GM10266 (cell line): Measurements from ENCODE around the gene BAZ1A.

ENCODE experiments used
- DNase-seq: peaks from one replicate; pipeline ENCODE4 v3.0.0; 2012; ENCODE audit errors: extremely low spot score
- TF ChIP-seq, protein P1 (sequence below): IDR thresholded peaks from 2 replicates; pipeline ENCODE4 v1.5.1; 2012; ENCODE audit warnings: mild to moderate bottlenecking, low read depth; ENCODE audit not compliant: control insufficient read depth, insufficient read depth; ENCODE audit errors: missing control alignments

Gene BAZ1A

DNA sequence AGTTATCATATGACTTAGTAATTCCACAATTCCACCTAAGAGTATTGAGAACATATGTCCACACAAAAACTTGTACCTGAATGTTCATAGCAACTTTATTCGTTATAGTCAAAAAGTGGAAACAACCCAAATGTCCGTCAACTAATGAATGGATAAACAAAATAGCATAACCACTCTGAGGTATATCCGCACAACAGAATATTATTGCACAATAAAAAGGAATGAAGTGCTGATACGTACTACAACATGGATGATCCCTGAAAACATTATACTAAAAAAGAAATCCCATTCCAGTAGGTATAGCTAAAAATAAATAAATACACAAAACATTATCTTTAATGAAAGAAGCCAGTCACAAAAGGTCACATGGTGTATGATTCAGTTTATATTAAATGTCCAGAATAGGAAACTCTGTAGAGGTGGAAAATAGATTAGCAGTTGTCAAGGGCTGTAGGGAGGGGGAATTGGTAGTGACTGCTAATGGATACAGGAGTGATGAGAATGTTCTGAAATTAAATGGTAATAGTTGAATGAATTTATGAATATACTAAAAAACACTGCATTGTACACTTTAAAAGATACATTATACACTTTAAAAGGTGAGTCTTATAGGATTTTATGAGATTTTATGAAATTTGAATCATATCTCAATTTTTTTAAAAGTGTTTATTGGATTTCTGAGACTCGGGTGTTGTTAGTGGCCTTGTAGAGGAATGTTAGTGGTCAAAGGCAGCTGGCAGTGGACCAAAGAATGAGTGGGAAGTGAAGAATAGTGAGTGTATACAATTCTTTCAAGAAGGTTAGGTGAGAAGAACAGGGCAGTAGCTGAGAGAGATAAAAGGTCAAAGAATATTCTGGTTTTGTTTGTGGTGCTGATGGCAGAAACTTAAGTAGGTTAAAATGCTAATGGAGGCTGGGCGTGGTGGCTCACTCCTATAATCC, 36.3 kb upstream of the BAZ1A start:
- no peak for DNase-seq

DNA sequence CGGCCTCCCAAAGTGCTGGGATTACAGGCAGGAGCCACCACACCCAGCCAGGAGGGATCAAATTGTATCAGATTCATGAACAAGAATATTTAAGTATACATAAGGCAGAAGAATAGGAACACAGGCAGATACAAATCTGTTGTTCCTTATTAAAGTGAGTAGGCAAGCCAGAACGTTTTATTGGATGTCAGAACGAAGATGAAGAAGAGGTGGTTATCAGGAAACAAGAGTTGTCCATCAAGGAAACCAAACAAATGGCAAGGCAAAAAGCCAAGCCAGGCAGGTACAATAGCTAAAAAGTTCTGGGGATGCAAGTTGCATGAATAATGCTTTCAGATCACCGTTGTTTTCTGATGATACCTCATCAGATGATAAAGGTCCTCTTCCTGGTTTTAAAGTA, 31.1 kb upstream of the BAZ1A start:
- no peak for DNase-seq
- TF ChIP-seq, protein P1, sequence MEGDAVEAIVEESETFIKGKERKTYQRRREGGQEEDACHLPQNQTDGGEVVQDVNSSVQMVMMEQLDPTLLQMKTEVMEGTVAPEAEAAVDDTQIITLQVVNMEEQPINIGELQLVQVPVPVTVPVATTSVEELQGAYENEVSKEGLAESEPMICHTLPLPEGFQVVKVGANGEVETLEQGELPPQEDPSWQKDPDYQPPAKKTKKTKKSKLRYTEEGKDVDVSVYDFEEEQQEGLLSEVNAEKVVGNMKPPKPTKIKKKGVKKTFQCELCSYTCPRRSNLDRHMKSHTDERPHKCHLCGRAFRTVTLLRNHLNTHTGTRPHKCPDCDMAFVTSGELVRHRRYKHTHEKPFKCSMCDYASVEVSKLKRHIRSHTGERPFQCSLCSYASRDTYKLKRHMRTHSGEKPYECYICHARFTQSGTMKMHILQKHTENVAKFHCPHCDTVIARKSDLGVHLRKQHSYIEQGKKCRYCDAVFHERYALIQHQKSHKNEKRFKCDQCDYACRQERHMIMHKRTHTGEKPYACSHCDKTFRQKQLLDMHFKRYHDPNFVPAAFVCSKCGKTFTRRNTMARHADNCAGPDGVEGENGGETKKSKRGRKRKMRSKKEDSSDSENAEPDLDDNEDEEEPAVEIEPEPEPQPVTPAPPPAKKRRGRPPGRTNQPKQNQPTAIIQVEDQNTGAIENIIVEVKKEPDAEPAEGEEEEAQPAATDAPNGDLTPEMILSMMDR: no peak

More for the DNA sequence above, 36.3 kb upstream of the BAZ1A start:
- TF ChIP-seq, protein P1: no peak

DNA sequence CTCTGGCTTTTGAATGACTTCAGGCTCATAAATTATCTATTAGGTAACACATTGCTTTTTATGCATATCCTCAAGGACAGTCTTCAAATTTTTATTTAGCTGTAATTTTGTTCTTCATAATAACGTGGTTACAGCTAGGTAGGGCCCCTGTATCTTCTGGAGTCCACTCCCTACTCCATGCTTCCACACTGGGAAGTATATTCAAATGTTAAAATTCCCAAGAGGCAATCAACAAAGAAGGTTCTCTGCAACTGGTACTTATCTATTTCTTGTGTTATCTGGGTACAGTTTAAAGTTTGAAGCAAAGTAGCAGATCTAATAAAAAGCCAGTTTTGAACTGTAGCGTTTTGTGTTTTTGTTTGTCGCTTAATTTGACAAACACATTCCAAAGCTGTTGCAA, 20.1 kb upstream of the BAZ1A start:
- no peak for DNase-seq

DNA sequence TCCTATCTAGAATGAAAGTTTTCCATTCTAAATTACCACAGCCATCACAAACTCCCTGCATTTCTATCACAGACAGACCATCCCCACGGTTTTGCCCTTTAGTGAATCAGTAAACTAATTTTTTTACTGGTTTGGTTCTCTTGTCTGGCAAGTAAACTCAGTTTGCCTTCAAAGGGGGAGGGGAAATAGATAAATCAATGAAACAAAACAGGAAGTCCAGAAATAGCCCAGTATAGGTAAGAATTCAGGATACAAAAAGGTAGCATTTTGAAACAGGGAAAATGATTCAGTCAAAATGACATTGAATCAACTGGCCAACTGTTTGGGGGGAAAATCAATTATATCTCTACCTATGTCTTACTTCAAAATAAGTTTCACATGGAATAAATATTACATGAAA, 15.8 kb upstream of the BAZ1A start:
- TF ChIP-seq, protein P1: no peak
- no peak for DNase-seq

More for the DNA sequence above, 20.1 kb upstream of the BAZ1A start:
- TF ChIP-seq, protein P1: no peak

DNA sequence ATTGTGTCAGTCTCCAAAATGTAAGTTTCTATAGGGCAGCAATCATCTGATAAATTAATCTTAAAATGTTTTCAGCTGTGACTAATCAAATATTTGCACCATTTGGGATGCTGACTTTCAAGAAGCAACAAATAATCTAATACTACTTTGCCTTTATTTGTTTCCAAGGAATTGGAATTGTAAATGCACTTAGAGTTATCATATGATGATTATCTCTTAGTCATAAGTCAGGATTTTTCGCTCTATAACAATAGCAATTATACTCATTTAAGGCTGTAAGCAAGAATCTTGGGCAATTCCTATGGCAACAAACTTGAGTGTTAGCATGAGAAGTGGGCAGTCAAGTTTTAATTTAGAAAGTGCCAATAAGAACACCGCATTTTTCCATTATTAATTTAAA, 13.0 kb upstream of the BAZ1A start:
- DNase-seq: no peak
- TF ChIP-seq, protein P1: no peak

DNA sequence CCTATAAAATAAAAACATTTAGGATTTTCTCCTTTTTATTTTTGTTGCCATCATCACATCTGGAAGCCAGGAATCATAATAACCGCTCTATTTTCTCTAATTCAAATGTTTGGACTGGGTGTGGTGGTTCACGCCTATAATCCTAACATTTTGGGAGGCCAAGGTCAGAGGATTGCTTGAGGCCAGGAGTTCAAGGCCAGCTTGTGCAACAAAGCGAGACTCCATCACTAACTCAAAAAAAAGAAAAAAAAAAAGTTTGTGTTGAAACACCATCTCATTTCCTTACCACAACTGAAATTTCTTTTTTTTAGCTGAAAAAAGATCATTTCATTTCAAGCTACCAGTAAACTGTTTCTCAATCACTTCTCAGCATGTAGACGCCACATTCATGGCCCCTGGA, 8.8 kb upstream of the BAZ1A start:
- no peak for DNase-seq
- TF ChIP-seq, protein P1: no peak

DNA sequence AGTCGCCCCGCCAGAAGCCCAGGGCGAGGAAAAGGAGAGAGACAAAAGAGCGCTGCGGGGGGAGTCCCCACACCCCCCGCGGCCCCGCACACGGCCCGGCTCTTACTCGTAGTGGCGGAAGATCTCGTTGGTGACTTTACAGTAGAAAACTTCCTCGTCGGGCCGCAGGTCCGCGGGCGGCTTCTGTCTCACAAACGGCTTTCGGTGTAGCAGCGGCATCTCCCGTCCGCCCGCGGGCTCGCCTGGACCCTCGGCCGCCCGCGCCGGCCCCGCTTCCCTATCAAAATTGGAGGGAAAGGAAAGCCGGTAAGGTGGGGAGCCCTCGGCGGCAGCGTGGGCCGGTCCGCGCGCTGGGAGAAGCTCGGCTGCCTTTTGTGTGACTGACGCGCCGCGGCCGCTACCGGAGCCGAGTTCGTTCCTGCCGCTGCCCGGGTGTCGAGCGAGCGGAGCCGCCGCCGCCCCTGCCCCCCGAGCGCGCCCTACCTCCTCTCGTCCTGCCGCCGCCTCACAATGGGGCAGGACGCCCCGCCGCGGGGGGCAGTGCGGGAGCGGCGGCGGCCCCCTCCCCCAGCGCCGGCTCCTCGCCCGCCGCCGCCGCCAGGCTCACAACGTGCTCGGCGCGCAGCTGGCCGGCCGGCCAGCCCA, 652 bp downstream of the BAZ1A start:
- peak; percentile 67 for DNase-seq
- TF ChIP-seq, protein P1: peak; percentile 36
